Astrocyte (in vitro differentiated cells and primary cell): Measurements from ENCODE around the gene KRTAP6-2.

Source experiments
- CTCF ChIP-seq: IDR thresholded peaks from 2 replicates; pipeline ENCODE4 v1.5.1; 2011; ENCODE audit warnings: low read depth, mild to moderate bottlenecking, inconsistent platforms, low read length, moderate library complexity; ENCODE audit not compliant: insufficient read depth
- EZH2 ChIP-seq: IDR thresholded peaks from 2 replicates; pipeline ENCODE4 v1.6.1; 2012; ENCODE audit warnings: mild to moderate bottlenecking, low read length, inconsistent platforms; ENCODE audit not compliant: insufficient read depth

- TF ChIP-seq CTCF (no peak), EZH2 (no peak)
Observed at GRCh38 chr21:30579346-30579745, 19.4 kb downstream of the KRTAP6-2 start.
